Amniotic stem cell (primary cell): ENCODE results near the gene LMOD3.

Experiments
- DNase-seq: peaks from one replicate; lab custom pipeline; 2025; lab: John Stamatoyannopoulos, UW

LMOD3 gene

GRCh38 chr3:69058180-69058946, 64.0 kb downstream of the LMOD3 start:
- DNase-seq: no peak
